Osteoblast (primary cell): ENCODE measurements around the gene PIGV. TPM values are rescaled to one million over a fixed set of nuclear protein-coding genes. Genes with fewer than 3 reads are reported as not detected.

Source experiments
- DNase-seq: peaks from one replicate; pipeline ENCODE4 v3.0.0; 2011; ENCODE audit warnings: low spot score, mixed read lengths; ENCODE audit not compliant: insufficient read length; ENCODE audit errors: missing footprints
- H2AFZ ChIP-seq: 2 replicates; pipeline ENCODE4 v1.6.0; 2011; ENCODE audit warnings: mild to moderate bottlenecking, low read length
- H3K27ac ChIP-seq: 2 replicates; pipeline ENCODE4 v1.5.1; 2011; ENCODE audit warnings: mild to moderate bottlenecking, low read depth, low read length, moderate library complexity
- H3K27me3 ChIP-seq: 2 replicates; pipeline ENCODE4 v1.6.0; 2012; ENCODE audit warnings: mild to moderate bottlenecking, control low read depth, inconsistent platforms, low read length, moderate library complexity; ENCODE audit not compliant: insufficient read depth
- H3K36me3 ChIP-seq: 2 replicates; pipeline ENCODE4 v1.5.1; 2011; ENCODE audit warnings: mild to moderate bottlenecking, low read length, control low read depth, moderate library complexity; ENCODE audit not compliant: insufficient read depth
- H3K4me1 ChIP-seq: 2 replicates; pipeline ENCODE4 v1.5.1; 2011; ENCODE audit warnings: mild to moderate bottlenecking, low read length, control low read depth, moderate library complexity; ENCODE audit not compliant: insufficient read depth
- H3K4me2 ChIP-seq: 2 replicates; pipeline ENCODE4 v1.6.0; 2011; ENCODE audit warnings: mild to moderate bottlenecking, low read length; ENCODE audit not compliant: insufficient read depth
- H3K4me3 ChIP-seq: fragments of 200-600 bp; sonication (generic); 3 replicates; pipeline ENCODE4 v1.5.1; 2012; ENCODE audit warnings: mild to moderate bottlenecking, low read length, inconsistent platforms; ENCODE audit not compliant: insufficient read depth
- H3K79me2 ChIP-seq: 2 replicates; pipeline ENCODE4 v1.6.0; 2012; ENCODE audit warnings: mild to moderate bottlenecking, low read length, control low read depth, inconsistent platforms; ENCODE audit not compliant: insufficient read depth
- H3K9me3 ChIP-seq: 2 replicates; pipeline ENCODE4 v1.5.1; 2011; ENCODE audit warnings: low read depth, low read length, control low read depth
- H4K20me1 ChIP-seq: 2 replicates; pipeline ENCODE4 v1.6.0; 2012; ENCODE audit warnings: mild to moderate bottlenecking, low read length, control low read depth; ENCODE audit not compliant: insufficient read depth
- total RNA-seq: library from RNA; depleted of rRNA; stranded (reverse); fragments of >200 nt; gene quantifications from 2 replicates; pipeline ENCODE4 v1.2.3, GENCODE V29; 2012
- TF ChIP-seq, protein P1 (sequence below): IDR thresholded peaks from 2 replicates; pipeline ENCODE4 v1.5.1; 2011; ENCODE audit warnings: mild to moderate bottlenecking, low read depth, low read length, moderate library complexity; ENCODE audit errors: extremely low read depth

PIGV gene
- total RNA-seq, 1 donor, result 18.1 TPM

DNA sequence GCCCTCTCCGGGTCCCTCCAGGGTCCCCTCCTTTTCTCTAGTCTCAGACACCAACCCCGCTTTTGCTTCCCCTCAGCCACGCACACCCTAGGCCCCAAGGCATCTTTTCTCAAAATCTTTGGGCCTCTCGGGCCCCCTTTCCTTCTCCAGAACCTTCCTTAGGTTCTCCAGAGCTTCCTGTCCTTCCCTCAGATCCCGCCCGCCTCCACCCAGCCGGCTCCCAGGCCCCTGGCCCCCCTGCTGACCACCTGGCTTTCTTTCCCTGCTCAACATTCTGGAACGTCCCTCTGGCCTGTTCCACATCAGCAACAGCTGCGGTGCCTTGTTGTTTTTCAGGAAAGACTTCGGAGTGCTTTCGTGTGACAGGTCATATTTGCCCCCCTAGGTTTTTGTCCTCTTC lies 39.9 kb downstream of the PIGV start:
- Histone ChIP-seq H3K4me1 (peaks cover 30% of the 10 kb centered on the region), H3K27me3 (no peaks in the 10 kb centered on the region), H3K9me3 (no peaks in the 10 kb centered on the region), H3K4me2 (peak overlapping the region; percentile 91), H4K20me1 (peaks cover 33% of the 10 kb centered on the region), H3K27ac (peak overlapping the region; percentile 23), H3K36me3 (peaks cover 17% of the 10 kb centered on the region), H3K4me3 (peak overlapping the region; percentile 81), H3K79me2 (peaks cover 56% of the 10 kb centered on the region), H2AFZ (no peak overlapping the region)
- DNase-seq, result no peak
- TF ChIP-seq, protein P1, sequence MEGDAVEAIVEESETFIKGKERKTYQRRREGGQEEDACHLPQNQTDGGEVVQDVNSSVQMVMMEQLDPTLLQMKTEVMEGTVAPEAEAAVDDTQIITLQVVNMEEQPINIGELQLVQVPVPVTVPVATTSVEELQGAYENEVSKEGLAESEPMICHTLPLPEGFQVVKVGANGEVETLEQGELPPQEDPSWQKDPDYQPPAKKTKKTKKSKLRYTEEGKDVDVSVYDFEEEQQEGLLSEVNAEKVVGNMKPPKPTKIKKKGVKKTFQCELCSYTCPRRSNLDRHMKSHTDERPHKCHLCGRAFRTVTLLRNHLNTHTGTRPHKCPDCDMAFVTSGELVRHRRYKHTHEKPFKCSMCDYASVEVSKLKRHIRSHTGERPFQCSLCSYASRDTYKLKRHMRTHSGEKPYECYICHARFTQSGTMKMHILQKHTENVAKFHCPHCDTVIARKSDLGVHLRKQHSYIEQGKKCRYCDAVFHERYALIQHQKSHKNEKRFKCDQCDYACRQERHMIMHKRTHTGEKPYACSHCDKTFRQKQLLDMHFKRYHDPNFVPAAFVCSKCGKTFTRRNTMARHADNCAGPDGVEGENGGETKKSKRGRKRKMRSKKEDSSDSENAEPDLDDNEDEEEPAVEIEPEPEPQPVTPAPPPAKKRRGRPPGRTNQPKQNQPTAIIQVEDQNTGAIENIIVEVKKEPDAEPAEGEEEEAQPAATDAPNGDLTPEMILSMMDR, result no peak

DNA sequence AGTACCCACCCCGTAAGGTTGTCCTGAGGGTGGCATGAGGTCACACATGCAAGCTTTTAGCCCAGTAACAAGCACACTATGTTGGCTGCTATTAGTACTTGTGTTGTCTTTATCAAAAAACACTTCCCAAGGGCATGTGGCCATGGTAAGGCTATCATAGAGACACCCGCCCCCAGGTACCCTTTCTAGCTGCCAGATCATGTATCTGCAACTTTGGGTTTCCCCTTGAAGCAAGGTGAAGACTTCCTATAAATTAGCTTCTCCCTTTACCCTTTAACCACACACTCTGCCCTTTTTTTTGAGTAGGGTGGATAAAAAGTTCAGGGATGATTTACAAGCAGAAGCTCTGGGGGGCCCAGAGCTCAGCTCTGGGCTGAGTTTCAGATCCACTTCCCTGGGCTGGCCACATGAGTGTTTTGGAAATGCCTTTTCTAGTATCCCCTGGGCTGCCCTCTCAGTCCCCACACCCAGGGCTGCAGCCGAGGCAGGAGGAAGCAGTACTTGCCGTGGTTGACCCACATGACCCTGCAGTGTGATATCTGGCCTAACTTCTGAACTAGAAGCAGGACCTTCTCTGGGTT lies 40.8 kb downstream of the PIGV start:
- Histone ChIP-seq H3K27me3 (no peaks in the 10 kb centered on the region), H3K79me2 (peaks cover 56% of the 10 kb centered on the region), H3K36me3 (peaks cover 25% of the 10 kb centered on the region), H3K9me3 (no peaks in the 10 kb centered on the region), H2AFZ (no peak overlapping the region), H4K20me1 (peaks cover 33% of the 10 kb centered on the region), H3K27ac (no peak overlapping the region), H3K4me2 (peak overlapping the region; percentile 28), H3K4me3 (no peak overlapping the region), H3K4me1 (peaks cover 30% of the 10 kb centered on the region)
- TF ChIP-seq, protein P1, result no peak
- no peak for DNase-seq

DNA sequence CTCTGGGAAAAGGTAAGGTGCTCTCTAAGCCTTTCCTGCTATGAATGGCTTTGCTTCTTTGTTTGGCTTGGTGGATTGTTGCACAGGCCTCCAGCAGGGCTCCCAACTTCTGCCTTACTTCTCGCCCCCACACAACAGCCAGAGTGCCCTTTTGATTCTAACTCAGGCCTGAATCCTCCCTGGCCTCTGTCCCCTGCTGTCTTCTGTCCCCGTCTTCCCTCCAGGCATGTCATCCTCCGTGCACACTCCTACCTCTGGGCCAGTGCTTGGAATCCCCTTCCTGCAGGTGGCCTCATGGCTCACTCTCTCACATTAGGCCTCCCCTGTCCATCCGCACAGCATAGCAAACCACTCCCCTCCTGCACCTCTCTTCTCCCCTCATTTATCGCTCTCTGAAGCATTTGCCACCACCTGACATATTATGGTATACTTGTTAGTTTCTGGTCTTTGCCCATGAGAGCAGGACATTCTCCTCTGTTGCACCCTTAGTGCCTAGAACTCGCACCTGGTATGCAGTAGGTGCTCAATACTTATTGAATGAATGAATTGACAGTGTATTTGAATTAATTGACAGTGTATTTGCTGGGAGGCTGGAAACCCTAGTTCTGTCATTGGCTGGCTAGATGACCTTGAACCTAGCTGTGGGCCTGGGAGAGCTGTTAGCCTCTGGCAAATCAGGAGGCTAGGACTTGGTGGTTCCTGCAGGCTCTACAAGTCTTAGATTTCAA lies 41.6 kb downstream of the PIGV start:
- no peak overlapping the region for H3K4me3 ChIP-seq

DNA sequence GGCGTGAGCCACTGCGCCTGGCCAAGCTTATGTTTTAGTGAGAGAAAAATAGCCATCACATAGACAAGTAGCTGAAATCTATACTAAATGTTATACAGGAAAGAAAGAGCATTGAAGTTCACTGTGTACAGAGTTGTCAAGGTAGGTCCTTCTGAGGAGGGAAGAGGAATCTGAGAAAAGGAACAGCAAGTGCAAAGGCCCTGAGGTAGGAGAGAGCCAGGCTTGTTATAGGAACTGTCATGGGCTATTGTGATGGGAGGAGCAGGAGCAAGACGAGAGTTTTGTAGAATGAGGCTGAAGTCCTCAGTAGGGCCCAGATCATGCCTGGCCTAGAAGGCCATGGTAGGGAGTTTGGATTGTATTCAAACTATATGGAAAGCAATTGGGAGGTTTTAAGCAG lies 43.3 kb downstream of the PIGV start:
- TF ChIP-seq, protein P1, result no peak
- H4K20me1 ChIP-seq, result peaks cover 35% of the 10 kb centered on the region
- peaks cover 45% of the 10 kb centered on the region for H3K36me3 ChIP-seq
- no peak overlapping the region for H3K4me3 ChIP-seq
- no peaks in the 10 kb centered on the region for H3K9me3 ChIP-seq
- no peak overlapping the region for H2AFZ ChIP-seq
- H3K79me2 ChIP-seq, result peaks cover 55% of the 10 kb centered on the region
- H3K27ac ChIP-seq, result no peak overlapping the region
- H3K4me2 ChIP-seq, result no peak overlapping the region
- DNase-seq, result no peak
- peaks cover 17% of the 10 kb centered on the region for H3K4me1 ChIP-seq
- no peaks in the 10 kb centered on the region for H3K27me3 ChIP-seq

More for the DNA sequence above, 41.6 kb downstream of the PIGV start:
- no peaks in the 10 kb centered on the region for H3K9me3 ChIP-seq
- TF ChIP-seq, protein P1, result no peak
- no peak overlapping the region for H3K27ac ChIP-seq
- peaks cover 56% of the 10 kb centered on the region for H3K79me2 ChIP-seq
- DNase-seq, result no peak
- no peaks in the 10 kb centered on the region for H3K27me3 ChIP-seq
- no peak overlapping the region for H2AFZ ChIP-seq
- H4K20me1 ChIP-seq, result peaks cover 33% of the 10 kb centered on the region
- no peak overlapping the region for H3K4me2 ChIP-seq
- H3K36me3 ChIP-seq, result peaks cover 34% of the 10 kb centered on the region
- peaks cover 30% of the 10 kb centered on the region for H3K4me1 ChIP-seq
